G401.6 (cell line): ENCODE results near the gene SLC9A9.

Experiments
- FAIRE-seq: peaks from 2 replicates; lab custom pipeline; 2012; peaks lifted over from hg19 to GRCh38; lab: Jason Lieb, UNC

SLC9A9 gene

DNA sequence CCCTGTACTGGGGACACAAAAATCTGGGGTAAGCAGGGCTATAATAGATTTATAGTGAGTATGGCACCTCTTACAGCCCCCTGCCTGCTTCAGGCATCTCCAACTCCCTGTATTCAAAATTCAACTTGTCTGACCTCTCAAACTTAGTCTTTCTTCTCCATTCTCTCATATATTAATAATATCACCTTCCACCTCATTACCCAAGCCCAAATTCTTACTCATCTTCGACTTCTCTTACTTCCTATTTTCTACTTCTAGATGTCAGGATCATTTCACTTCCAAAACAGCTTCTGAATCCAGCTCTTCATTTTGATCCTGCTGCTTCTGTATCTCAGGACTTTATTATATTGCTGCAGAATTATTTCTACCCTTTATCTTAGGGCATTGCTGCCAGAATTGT is 438.0 kb downstream of the SLC9A9 start:
- FAIRE-seq = no peak

- FAIRE-seq = no peak
These were observed 439.5 kb downstream of the SLC9A9 start for GRCh38 chr3:143408771-143409170.

DNA sequence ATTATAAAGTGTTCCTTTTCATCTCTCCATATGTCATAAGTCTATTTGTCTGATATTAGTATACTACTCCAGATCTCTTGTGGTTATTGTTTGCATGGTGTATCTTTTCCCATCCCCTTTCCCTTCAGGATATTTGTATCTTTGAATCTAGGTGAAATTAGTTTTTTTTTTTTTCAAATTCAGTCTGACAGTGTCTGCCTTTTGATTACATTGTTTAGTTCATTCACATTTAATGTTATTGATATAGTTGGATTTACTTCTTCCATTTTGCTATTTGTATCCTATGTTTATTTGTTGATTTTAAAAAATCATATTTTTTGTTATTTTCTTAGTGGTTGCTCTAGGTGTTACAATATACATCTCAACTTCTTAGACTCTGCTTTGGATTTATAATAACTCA is 445.7 kb downstream of the SLC9A9 start:
- no peak for FAIRE-seq

- FAIRE-seq = no peak
These were observed 451.5 kb downstream of the SLC9A9 start for GRCh38 chr3:143396790-143397189.

- FAIRE-seq = no peak
These were observed 458.9 kb downstream of the SLC9A9 start for GRCh38 chr3:143389388-143389787.

- FAIRE-seq = no peak
These were observed 460.8 kb downstream of the SLC9A9 start for GRCh38 chr3:143387425-143387824.

- FAIRE-seq = no peak
These were observed 464.2 kb downstream of the SLC9A9 start for GRCh38 chr3:143384076-143384475.

DNA sequence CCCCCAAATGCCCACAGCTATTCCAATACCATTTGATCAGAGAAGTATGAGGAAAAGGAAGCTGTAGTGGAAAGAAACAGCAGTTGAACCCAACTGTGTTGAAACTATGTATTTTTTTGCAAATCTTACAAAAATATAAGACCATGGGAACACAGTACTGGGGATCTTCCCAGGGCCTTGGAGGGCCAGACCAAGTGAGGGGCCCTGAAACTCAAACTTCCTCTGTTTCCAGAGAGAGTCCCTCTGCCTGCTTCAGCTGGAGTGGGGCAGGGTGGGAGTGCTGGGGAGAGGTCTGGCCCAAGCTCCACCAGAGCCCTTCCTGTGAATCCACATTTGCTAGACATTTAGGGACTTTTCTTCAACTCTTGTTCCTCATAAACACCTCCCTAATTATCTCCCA is 464.8 kb downstream of the SLC9A9 start:
- FAIRE-seq = no peak

GRCh38 chr3:143382816-143383215 is 465.5 kb downstream of the SLC9A9 start:
- no peak for FAIRE-seq

DNA sequence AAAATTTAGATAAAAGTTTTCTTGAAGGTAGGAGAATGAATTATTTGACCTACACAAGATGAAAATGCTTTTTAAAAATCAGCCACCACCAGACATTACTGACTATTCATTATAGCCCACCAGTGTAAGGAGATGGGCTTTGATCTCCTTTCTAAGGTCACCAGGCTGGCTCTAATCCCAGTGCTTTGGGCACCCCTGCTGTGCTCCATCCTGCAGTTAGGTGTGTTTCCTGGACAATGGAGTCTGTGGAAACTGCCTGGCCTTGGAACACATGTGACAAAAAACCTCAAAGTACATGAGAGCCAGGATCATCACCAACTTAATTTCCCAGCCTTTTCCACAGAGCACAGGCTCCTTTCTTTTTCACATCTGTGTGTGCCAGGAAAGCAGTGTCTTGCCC is 467.8 kb downstream of the SLC9A9 start:
- no peak for FAIRE-seq

GRCh38 chr3:143375698-143376097 is 472.6 kb downstream of the SLC9A9 start:
- FAIRE-seq = no peak

GRCh38 chr3:143367171-143367570 is 481.1 kb downstream of the SLC9A9 start:
- no peak for FAIRE-seq

DNA sequence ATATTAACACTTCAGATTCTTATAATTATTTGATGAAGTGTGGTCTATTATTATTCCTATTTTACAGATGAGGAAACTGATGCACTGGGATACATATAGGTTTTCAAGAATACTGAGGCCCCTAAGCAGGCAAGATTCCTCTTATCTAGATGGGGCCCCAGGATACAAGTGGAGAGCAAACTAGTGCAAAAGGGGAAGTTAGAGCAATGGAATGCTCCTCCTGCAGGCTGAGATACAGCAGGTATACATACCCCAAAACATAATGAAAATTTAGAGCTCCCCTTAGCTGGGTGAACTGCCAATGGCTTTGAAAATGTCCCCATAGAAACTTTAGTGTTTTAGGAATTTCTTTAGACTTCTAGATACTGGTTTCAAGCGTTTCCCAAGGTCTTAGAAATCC is 481.6 kb downstream of the SLC9A9 start:
- no peak for FAIRE-seq

- FAIRE-seq = no peak
These were observed 484.3 kb downstream of the SLC9A9 start for GRCh38 chr3:143363949-143364348.

GRCh38 chr3:143363276-143363675 is 485.0 kb downstream of the SLC9A9 start:
- no peak for FAIRE-seq

DNA sequence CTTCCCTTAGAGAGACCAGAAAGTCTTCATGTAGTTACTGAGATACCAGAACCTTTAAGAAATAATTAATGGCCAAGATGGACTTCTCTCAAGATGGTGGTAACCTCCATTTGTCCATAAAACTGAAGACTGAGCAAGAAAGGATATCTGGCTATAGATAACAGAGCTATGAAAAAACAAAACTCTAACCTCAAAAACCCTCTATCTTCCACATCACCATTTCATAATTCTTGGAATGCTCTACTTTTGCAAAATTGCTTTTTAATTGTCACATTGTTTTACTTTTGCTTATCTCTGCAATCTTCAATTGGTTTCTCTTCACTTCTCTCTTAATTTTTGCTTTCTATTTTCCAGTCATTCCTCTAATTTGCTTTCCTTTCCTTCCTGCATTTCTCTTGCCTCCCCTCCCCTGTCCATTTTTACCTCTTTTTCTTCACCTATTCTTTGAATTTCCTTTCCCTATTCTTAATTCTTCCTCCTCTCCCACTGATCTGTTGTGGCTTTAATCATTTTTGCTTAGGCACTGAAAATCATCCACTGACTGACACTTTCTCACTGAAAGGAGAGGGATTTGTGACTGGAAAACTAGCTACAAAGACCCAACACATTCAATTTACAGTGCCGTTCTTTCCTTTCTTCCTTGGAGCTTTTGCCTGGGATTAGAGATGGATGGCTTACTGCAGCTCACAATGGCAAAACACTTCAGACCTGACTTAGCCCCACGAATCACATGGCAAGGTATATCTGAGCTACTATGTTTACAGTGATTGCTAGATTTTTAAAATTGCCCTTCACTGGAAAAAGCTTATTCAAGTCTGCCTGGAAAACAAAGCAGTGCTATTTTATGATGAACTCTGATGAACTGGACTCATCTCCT is 485.9 kb downstream of the SLC9A9 start:
- no peak for FAIRE-seq

- FAIRE-seq = no peak
These were observed 486.7 kb downstream of the SLC9A9 start for GRCh38 chr3:143361589-143361988.

DNA sequence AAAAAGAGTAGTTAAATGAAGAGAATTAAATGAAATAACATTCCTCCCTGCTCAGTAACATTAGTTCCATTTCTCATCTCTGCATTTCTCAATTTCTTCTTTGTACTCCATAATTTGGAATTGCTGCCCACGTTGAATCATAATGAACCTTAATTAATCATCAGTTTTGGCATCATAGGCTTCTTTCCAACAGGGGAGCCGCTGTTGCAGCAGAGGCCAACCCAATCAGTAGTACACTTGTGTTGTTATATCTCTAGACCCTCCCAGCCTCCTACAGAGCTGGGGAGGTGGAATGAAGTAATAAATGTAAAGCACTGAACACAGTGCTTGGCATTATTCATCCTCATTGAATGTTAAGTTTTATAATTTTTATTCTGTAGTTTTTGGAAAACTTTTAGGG is 488.0 kb downstream of the SLC9A9 start:
- FAIRE-seq = no peak

GRCh38 chr3:143358793-143359491 is 489.3 kb downstream of the SLC9A9 start:
- no peak for FAIRE-seq

- no peak for FAIRE-seq
These were observed 490.0 kb downstream of the SLC9A9 start for GRCh38 chr3:143358155-143358792.

DNA sequence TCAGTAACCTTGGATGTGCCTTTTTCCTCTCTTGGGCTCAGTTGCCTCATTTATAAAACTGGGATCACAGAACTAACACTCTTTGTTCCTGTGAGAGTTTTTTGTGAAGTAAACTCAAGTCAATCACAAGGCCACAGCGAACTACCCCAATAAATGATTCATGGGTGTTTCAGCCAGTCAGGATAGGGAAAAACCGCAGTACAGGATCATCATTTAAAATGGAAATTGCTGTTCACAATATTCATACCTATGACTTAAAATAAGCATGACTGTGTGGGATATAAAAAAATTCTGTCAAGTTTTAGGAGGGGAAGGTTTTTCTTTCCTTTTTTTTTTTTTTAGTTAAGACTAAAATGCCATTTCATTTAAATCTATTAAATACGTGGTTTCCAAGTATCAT is 490.6 kb downstream of the SLC9A9 start:
- no peak for FAIRE-seq

DNA sequence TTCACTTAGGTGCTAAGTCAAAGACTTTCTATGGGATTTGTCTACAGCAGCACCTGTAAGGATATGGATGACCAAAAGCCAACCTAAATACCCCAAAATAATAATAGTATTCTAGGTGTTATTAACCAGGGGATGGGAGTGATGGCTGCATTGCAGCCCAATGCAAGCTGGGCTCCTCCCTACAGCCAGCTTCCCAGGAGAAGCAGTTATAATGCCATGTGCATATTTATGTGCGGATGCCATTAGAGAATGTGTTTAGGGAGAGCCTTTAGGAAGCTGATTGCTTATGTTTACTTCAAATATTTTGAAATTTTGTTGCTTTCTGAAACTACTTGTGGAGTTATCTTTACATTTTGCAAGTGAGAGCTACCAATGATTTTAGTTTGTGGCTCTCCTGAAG is 491.4 kb downstream of the SLC9A9 start:
- no peak for FAIRE-seq

- FAIRE-seq = no peak
These were observed 493.9 kb downstream of the SLC9A9 start for GRCh38 chr3:143354342-143354741.
